HG03575 (cell line): ENCODE measurements around the gene FAM186B.

Source experiments
- ATAC-seq: cut with Tn5 transposase; IDR thresholded peaks from one replicate; pipeline ENCODE4 v1.9.1; 2021; ENCODE audit not compliant: unreplicated experiment, insufficient number of reproducible peaks, low FRiP score; ENCODE audit errors: extremely low read depth

Gene FAM186B

DNA sequence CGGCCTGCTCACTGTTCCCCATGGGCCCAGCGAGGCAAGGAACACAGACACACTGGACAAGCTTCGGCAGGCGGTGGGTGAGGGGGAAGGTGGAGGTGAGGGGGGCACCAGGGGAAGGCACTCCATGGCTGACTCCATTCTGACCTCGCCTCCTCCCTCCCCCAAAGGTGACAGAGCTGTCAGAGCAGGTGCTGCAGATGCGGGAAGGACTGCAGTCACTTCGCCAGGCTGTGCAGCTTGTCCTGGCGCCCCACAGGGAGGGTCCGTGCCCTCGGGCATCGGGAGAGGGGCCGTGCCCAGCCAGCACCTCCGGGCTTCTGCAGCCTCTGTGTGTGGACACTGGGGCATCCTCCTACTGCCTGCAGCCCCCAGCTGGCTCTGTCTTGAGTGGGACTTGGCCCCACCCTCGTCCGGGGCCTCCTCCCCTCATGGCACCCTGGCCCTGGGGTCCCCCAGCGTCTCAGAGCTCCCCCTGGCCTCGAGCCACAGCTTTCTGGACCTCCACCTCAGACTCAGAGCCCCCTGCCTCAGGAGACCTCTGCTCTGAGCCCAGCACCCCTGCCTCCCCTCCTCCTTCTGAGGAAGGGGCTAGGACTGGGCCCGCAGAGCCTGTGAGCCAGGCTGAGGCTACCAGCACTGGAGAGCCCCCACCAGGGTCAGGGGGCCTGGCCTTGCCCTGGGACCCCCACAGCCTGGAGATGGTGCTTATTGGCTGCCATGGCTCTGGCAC lies 48.1 kb downstream of the FAM186B start:
- no peak for ATAC-seq

DNA sequence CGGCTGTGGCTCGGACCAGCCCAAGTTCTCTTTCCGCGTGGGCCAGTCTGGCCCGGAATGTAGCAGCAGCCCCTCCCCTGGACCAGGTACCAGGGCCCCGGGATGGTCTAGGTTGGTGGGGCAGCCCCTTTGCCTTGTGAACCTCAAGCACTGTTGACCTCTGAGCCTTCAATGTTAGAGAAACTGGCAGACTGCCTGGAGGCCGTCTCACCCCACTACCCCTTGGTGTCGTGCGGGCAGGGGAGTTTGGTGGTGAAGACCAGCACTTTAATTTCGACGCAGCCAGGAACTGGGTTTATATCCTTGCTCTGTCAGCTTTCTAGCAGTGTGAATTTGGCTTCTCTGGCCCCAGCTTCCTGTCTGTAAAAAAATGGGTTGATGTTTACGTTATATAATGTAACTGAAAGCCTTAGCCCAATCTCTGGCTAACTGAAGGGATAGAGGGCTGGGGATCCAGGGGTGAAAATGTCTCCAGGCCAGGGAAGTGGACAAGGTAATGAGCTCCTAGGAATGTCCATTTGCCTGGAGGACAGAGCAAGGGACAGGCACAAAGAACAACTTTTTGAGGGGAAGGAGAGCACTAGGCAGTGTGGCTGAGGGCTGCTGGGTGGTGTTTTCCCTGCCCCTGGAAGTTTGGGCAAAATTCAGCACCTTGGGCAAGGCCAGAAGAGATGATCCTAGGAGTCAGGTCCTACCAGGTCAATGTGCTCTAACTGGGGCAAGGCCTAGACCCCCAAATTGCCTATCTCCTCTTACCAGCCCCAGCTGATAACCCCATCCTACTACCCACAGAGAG lies 48.9 kb downstream of the FAM186B start:
- ATAC-seq = no peak

DNA sequence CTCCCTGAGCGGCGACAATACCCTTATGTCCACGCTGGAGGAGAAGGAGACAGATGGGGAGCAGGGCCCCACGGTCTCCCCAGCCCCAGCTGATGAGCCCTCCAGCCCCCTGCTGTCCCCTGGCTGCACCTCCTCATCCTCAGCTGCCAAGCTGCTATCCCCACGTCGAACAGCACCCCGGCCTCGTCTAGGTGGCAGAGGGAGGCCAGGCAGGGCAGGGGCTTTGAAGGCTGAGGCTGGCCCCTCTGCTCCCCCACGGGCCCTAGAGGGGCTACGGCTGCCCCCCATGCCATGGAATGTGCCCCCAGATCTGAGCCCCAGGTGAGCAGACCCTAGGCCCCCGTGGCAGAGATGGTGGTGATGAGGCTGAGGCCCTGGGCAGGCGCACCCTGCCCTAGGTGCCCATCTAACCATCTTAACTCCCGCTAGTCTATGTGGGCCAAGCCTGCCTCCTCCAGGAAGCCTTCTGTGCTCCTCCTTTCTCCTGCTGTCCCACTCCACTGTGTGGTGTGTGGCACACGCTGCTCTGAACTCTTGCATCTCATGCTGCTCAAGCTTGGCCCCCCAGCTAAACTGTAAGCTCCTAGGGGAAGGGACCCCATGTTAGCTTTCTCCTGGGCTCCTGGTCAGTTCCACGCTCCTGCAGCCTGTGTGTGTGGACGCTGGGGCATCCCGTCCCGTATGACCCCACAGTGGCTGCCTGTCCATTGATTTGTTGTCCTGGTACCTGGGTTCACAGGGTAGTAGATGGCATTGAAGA lies 49.6 kb downstream of the FAM186B start:
- no peak for ATAC-seq

DNA sequence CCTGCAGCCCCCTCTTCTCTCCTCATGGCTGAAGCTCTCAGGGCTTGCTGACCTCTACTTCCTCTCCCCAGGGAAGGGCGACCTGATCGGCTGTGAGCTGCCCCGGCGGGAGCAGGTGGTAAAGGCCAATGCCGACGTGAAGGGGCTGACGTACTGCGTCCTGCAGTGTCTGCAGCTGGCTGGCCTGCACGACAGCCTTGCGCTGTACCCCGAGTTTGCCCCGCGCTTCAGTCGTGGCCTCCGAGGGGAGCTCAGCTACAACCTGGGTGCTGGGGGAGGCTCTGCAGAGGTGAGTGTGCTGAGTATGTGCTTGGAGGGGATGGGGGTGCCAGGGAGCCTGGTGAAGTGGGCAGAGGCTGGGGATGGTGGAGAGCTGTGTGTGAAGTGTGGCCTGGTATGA lies 51.2 kb downstream of the FAM186B start:
- no peak for ATAC-seq

DNA sequence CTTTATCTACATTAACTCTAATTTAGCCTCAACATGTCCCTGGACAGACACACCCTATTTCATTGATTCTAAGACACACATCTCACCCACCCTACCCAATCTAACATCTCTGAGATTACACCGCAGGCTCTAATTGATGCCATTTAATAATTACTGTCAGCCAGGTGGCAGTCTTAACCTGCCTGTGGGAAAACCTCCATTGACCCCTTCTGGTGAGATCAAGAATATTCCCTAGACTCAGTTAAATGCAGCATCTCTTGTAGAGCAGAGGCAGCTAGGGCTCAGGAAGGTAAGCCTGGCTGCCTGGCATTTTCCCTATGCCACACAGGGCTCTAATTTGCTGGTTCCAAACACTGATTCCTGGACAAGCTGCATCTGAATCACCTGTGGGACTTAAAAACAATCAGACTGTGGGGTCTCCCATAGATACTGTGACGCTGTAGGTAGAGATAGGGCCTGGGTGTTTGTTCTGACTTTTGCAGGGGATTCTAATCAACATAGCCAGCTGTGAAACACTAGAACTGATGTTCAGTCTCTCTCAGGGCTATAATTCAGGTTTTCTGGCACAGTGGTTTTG lies 51.8 kb downstream of the FAM186B start:
- no peak for ATAC-seq

DNA sequence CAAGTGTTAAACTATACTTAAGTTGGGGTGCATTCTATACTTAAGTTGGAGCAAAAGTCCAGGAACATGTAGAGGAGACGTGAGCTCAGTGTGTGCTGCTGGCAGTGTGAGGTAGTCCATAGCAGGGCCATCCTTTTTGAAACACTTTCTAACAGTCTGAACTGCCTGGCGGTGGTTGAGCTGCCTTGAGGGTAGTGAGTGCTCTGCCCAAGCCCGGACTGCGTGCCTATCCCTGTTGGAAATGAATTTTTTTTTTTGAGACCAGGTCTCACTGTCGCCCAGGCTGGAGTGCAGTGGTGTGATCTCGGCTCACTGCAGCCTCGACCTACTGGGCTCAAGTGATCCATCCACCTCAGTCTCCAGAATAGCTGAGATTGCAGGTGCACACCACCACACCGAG lies 52.5 kb downstream of the FAM186B start:
- ATAC-seq = no peak

DNA sequence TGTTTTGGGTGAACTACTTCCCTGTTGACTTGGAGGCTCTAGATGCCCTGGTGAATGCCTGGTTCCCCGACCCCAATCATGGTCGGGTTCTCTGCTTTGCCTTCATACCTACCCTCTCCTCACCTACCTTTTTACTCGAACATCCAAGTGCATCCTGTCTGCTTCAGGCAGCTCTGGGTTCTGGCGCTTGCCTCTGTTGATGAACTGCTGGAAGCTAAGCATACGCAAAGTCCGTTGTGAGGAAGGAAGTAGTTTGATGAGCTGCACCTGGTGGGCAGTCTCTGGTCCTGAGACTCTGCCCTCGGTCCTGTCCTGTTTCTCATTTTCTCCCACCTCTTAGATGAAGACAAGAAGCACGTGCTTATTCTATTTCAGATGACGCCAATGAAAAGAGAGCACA lies 53.0 kb downstream of the FAM186B start:
- ATAC-seq = no peak

DNA sequence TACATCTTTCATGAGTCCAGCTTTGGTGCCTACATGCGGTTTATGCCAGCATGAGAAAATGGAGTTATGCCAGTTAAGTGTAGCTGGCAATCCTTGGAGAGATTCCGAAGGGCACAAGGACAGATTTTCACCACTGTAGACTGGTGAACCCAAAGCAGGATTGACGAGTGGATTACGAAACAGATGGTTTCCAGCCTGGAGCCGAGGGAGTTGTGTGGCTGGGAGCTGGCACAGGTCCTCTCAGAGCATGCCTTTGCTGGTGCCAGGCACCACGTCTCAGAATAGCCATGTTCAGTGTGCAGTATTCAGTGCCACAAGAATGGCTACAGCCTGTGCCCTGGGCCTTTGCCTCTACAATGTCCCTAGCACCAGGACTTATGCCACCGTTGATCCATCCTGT lies 53.4 kb downstream of the FAM186B start:
- no peak for ATAC-seq

DNA sequence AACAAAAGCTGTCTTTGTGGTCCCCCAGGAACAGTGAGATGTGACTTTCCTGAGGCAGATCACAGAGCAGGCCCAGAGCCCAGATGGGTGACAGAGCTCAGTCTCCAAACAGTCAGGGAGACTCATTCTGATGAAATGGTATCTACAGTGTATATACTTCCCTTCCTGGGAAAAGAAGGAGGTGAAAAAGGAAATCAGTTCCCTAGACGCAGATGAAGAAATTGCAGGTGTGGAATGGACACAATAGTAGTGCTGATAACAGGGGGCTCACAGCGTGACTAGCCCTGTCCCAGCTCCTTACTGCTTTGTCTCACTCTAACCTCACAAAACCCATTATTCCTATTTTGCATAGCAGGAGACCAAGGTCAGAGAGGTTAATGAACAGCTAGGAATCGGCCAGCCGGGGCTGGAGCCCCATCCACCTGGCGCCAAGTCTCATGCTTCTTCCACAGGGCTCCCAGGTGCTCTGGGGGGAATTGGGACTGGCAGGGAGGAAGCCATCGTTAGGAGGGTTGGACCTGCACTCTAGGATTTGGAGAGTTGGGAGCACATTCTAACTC lies 54.7 kb downstream of the FAM186B start:
- no peak for ATAC-seq

DNA sequence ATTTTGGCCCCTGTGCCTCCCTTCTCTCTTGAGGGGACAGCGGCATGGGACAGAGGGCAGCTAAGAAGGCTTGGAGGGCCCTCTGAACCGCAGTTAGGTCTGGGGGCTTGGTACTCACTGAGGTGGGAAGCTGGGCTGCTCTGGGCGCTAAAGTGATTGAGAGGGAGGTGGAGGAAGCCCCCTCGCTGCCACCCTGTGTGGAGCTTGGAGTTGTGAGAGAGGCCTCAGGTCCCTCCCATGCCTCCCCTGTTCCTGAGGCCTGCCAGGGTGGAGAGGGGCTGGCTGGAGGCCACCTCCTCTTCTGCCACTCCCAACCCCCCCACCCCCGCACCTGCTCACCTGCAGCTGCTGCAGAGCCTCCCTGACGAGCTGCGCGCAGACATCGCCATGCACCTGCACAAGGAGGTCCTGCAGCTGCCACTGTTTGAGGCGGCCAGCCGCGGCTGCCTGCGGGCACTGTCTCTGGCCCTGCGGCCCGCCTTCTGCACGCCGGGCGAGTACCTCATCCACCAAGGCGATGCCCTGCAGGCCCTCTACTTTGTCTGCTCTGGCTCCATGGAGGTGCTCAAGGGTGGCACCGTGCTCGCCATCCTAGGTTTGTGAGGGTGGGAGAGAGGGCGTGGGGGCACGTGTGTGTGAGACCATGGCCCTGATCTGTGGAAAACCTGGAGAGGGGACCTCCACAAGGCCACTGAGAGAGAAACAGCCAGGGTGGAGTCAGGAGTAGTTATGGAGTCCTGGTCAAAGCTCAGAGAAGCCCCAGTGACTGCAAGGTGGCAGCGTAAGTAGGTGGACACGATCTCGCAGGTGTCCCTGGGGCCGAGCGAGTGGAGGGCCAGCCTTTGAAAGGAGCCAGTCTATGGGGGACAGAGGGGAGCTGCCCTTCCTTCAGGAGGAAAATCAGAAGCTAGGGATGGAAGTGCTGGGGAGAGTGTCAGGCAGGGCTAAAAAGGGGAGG lies 55.4 kb downstream of the FAM186B start:
- no peak for ATAC-seq

DNA sequence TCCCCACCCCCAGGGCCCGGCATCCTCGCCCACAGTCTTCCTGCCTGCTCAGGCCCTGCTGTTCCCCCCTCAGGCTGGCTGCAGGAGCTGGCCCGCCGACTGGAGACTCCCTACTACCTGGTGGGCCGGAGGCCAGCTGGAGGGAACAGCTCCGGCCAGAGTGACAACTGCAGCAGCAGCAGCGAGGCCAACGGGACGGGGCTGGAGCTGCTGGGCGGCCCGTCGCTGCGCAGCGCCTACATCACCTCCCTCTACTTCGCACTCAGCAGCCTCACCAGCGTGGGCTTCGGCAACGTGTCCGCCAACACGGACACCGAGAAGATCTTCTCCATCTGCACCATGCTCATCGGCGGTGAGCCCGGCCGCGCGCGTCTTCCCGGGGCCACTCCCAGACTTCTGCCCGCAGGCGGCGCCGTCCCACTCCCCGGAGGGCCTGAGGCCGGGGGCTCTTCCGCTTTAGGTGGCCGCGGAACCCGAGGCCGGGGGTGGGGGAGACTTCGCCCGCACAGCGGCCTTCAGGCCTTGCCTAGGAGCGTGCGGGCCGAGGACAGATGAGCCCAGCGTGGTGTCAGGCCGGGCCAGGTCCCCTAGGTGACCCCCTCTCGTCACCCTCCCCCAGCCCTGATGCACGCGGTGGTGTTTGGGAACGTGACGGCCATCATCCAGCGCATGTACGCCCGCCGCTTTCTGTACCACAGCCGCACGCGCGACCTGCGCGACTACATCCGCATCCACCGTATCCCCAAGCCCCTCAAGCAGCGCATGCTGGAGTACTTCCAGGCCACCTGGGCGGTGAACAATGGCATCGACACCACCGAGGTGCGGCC lies 56.4 kb downstream of the FAM186B start:
- no peak for ATAC-seq

DNA sequence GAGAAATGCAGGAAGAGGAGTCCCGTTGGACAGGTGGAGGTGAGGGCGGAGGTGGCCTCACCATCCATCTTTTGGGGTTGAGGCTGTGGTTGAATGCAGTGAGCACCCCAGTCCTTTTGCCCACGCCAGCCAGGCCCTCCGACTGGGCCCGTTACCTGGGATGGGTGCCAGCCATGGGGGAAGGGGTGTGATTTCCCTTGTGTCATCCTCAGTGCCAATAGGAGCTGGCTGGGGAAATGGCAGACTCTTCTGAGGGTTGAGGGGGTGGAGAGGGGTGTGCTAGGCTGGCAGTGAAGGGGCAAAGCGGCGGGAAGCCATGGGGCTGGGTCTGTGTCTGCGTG lies 57.0 kb downstream of the FAM186B start:
- ATAC-seq = no peak

DNA sequence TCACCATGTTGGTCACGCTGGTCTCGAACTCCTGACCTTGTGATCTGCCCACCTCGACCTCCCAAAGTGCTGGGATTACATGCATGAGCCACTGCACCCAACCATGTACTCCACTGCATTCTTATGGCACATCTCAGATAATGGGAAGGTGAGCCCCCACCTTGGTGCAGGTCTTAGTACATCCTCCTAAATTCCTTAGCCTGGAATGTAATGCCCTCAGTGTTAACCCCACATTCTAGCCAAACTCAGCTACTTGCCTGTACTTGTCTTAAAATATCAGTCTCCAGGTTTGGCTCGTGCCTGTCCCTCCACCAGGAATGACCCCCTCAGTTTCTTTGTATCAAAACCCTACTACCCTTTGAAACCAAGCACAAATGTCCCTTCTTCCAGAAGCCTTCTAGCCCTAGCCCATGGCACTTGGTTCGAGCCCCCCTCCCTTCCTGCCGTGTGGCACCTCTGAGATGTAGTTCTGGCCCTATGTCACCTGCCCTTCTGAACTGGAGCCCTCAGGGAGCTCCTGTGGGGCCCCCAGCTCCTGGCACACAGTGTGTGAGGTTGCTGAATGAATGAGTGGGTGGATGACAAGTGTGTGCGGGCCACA lies 58.2 kb downstream of the FAM186B start:
- ATAC-seq = no peak

DNA sequence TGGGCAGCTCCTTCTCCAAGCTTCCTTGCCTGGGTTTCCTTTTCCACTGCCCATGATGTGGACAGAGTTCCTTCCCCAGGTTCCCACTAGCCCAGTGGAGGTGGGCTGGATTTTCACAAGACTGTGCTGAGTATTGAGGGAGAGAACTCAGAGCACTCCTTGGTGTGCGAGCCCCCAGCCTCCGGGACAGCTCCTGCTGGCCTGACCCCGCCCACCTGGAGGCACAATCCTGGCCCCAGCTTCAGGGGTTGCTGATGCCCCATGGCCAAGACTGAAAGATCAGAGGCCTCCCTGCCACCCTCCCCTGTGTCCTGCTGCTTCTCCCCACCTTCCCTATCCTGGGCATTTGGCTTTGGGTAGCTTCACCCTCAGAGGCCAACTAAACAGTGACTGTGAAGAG lies 59.0 kb downstream of the FAM186B start:
- no peak for ATAC-seq

DNA sequence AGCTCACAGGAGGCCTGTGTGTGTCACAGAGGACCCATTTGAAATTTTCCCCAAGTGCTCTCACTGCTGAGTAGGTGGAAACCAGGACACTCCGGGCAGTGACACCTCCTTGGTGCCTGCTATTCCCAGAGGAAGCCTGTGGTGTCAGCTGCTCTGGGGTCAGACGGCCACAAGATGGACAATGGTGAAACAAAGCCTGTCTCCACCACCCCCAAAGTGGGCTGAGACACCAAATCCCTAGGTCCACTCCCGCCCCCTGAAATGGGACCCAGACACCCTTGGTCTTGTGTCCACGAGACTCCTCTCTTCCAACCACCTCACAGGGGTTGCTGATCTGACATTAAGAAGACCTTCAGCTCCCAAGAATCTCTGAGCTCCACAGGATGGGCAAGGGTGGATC lies 59.6 kb downstream of the FAM186B start:
- no peak for ATAC-seq

DNA sequence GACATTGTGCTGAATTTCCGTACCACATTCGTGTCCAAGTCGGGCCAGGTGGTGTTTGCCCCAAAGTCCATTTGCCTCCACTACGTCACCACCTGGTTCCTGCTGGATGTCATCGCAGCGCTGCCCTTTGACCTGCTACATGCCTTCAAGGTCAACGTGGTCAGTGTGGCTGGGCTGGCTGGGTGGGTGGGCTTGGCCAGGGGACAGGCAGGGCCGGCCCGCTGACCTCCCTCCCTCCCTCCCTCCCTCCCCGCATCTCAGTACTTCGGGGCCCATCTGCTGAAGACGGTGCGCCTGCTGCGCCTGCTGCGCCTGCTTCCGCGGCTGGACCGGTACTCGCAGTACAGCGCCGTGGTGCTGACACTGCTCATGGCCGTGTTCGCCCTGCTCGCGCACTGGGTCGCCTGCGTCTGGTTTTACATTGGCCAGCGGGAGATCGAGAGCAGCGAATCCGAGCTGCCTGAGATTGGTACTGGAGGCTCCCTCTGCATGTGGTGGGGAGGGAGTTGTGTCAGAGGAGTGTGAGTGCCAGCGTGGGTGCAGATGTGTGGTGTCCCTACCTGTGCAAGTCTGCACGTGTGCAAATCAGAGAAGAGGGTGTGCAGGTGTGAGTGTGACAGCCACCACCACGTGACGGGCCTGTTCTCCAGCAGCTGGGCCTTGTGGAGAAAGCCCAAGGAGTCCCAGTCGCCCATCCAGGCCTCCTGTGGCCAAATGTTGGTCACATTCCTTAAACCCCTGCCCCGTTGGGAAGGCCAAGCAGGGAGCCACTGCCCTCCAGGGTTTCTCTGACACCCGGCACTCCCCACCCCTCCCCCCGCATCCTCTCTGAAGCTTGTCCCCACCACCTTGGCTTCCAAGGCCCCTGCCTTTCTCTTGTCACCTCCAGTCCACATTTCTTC lies 61.3 kb downstream of the FAM186B start:
- no peak for ATAC-seq
